Progenitor cell of endocrine pancreas (in vitro differentiated cells): ENCODE results near the gene SPATA2L. TPM values are rescaled to one million over a fixed set of nuclear protein-coding genes. Genes with fewer than 3 reads are reported as not detected.
"Not testable (repeated sequence)": the region's sequence is repeated elsewhere in the genome, so short reads cannot be mapped to it uniquely, and the experiment has no call there.

Source experiments
- DNase-seq: peaks from one replicate; pipeline ENCODE4 v3.0.0; 2021; ENCODE audit warnings: low spot score; ENCODE audit not compliant: unreplicated experiment
- H3K27ac Mint-ChIP-seq: 2 replicates; pipeline ENCODE4 v1.8.0; 2021; ENCODE audit warnings: mild to moderate bottlenecking, moderate library complexity, mixed read lengths
- H3K27me3 Mint-ChIP-seq: 2 replicates; pipeline ENCODE4 v1.8.0; 2021; ENCODE audit warnings: mixed read lengths
- H3K36me3 Mint-ChIP-seq: 2 replicates; pipeline ENCODE4 v1.8.0; 2022; ENCODE audit warnings: mixed read lengths; ENCODE audit not compliant: insufficient read depth
- H3K4me1 Mint-ChIP-seq: 2 replicates; pipeline ENCODE4 v1.8.0; 2021; ENCODE audit warnings: low read depth, mixed read lengths
- H3K4me3 Mint-ChIP-seq: 2 replicates; pipeline ENCODE4 v1.8.0; 2021; ENCODE audit warnings: low read depth, mild to moderate bottlenecking, moderate library complexity, mixed read lengths
- H3K9me3 Mint-ChIP-seq: 2 replicates; pipeline ENCODE4 v1.8.0; 2021; ENCODE audit warnings: low read depth, mixed read lengths
- total RNA-seq: library from RNA; stranded (reverse); gene quantifications from 2 replicates; pipeline ENCODE4 v1.2.1, GENCODE V29; 2021
- TF ChIP-seq, protein P1 (sequence below): fragments of 200-600 bp; sonication (generic); IDR thresholded peaks from one replicate; pipeline ENCODE4 v1.5.0; 2021; ENCODE audit warnings: antibody characterized with exemption, mild to moderate bottlenecking; ENCODE audit not compliant: unreplicated experiment

The SPATA2L gene
- total RNA-seq, 1 donor from 2014 or later, result 14.0 TPM

DNA sequence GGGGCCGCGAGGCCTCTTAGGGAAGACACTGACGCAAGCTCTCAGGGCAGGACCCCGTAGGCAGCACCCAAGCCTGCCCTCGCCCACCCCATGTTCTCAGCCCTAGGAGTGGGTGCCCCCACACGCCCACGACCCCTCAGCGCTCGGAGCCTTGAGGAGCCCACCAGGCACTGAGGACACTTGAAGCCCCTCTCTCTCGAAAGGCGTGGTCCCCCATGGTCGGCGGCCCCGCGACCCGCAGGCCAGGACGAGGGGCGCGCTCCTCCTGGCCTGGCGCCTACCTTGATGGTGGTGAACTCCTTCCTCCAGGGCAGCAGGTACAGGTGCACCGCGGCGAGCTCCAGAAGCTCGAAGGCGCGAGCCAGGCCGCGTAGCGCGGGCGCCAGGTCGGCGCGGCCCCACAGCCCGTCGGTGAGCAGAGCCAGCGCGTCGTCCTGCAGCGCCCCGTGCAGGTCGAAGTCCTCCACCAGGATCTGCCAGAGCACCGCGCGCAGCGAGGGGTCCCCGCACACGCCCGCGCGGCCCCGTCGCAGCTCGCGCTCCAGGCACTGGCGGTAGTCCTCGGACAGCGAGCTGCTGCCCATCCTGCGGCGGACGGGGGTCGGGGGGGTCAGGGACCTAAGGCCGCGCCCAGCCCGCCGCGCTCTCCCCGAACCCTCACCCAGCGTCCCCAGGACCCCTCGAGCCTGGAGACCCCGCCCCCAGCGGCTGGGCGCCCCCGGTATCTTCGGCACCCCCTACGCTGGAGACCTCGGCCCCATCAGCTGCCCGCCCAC, 668 bp downstream of the SPATA2L start:
- Mint-ChIP-seq H3K27ac (peak overlapping the region; percentile 90), H3K4me1 (peaks cover 6% of the 10 kb centered on the region), H3K9me3 (no peaks in the 10 kb centered on the region), H3K27me3 (peaks cover 5% of the 10 kb centered on the region), H3K36me3 (peaks cover 2% of the 10 kb centered on the region), H3K4me3 (peak overlapping the region; percentile 72)
- TF ChIP-seq, protein P1, sequence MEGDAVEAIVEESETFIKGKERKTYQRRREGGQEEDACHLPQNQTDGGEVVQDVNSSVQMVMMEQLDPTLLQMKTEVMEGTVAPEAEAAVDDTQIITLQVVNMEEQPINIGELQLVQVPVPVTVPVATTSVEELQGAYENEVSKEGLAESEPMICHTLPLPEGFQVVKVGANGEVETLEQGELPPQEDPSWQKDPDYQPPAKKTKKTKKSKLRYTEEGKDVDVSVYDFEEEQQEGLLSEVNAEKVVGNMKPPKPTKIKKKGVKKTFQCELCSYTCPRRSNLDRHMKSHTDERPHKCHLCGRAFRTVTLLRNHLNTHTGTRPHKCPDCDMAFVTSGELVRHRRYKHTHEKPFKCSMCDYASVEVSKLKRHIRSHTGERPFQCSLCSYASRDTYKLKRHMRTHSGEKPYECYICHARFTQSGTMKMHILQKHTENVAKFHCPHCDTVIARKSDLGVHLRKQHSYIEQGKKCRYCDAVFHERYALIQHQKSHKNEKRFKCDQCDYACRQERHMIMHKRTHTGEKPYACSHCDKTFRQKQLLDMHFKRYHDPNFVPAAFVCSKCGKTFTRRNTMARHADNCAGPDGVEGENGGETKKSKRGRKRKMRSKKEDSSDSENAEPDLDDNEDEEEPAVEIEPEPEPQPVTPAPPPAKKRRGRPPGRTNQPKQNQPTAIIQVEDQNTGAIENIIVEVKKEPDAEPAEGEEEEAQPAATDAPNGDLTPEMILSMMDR, result peak; percentile 34
- no peak for DNase-seq

DNA sequence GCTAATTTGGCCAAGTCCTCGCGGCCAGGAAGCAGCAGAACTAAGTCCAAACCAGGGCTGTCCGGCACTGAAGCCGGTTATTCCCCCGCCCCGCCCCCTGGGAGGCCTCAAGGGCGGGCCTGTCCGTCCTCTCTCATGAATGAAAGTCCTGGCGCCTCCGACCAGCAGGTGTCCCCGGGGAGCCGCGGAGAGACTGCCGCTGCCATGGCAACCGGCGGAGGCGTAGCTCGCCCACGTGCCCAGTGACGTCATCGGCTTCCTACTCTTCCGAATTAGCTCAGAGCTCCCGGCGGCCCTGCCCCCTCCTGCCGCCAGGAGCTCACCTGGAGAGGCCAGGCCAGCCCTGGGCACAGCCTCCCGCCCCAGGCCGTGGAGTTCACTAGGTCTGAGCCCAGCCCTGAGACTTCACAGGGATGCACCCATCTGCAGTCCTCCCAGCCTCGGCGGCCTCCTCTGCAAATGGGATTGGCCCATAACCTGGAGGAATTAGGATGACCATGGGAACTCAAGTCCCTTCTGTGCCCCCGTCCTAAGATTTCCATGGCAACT, 1.3 kb downstream of the SPATA2L start:
- Mint-ChIP-seq H3K36me3 (peaks cover 2% of the 10 kb centered on the region), H3K27me3 (peaks cover 3% of the 10 kb centered on the region), H3K27ac (peak overlapping the region; percentile 87), H3K4me1 (peaks cover 5% of the 10 kb centered on the region), H3K9me3 (no peaks in the 10 kb centered on the region), H3K4me3 (peak overlapping the region; percentile 72)
- peak; percentile 98 for DNase-seq
- TF ChIP-seq, protein P1, result peak; percentile 83

GRCh38 chr16:89699629-89700099, 1.8 kb downstream of the SPATA2L start:
- not testable (repeated sequence) for H3K36me3 Mint-ChIP-seq, H3K27me3 Mint-ChIP-seq, H3K4me1 Mint-ChIP-seq, DNase-seq, H3K9me3 Mint-ChIP-seq
- peak overlapping the region; percentile 72 for H3K4me3 Mint-ChIP-seq
- H3K27ac Mint-ChIP-seq, result peak overlapping the region; percentile 73

DNA sequence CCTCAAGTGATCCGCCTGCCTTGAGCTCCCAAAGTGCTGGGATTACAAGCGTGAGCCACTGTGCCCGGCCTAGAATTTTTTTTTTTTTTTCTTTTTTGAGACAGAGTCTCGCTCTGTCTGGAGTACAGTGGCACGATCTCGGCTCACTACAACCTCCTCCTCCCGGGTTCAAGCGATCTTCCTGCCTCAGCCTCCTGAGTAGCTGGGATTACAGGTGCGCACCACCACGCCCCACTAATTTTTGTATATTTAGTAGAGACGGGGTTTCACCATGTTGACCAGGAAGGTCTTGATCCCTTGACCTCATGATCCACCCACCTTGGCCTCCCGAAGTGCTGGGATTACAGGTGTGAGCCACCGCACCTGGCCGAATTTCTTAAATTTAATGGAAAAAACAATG, 2.8 kb downstream of the SPATA2L start:
- H3K27ac Mint-ChIP-seq, H3K4me3 Mint-ChIP-seq: not testable (repeated sequence)

DNA sequence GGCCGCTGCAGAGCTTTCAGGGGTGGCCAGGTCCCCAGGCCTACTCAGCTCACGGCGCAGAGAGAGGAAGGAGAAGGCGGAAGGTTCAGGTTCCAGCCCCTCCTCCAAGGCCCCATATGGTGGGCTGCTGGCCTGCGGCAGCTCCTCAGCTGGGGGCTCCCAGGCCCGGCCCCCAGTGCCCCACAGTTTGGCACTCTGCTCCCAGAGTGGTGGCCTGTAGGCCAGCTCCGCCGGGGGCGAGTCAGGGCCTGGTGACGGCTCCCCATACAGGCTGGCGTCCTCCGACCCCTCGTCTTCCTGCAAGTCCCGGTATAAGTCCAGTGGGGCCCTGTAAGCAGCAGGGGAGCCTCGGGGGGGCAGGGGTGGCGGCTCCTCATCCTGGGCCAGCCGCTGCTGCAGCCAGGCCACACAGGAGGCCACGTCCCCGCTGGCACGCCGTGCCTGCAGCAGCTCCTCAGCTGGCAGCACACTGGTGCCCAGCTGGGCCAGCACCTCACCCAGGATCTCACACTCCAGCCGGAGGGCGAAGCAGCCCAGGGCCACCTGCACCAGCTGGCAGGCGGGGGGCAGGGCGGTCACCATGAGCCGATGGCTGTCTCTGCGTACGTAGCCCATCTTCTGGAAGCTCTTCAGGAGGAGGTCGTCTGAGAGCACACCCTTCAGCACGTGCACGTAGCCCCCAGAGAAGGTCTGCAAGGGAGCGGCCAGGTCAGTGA, 3.7 kb downstream of the SPATA2L start:
- DNase-seq, result no peak
- TF ChIP-seq, protein P1, result no peak
- H3K9me3 Mint-ChIP-seq, result no peaks in the 10 kb centered on the region
- H3K4me3 Mint-ChIP-seq, result no peak overlapping the region
- no peaks in the 10 kb centered on the region for H3K27me3 Mint-ChIP-seq
- peaks cover 5% of the 10 kb centered on the region for H3K36me3 Mint-ChIP-seq
- H3K4me1 Mint-ChIP-seq, result peaks cover 5% of the 10 kb centered on the region
- no peak overlapping the region for H3K27ac Mint-ChIP-seq

More for the DNA sequence above, 2.8 kb downstream of the SPATA2L start:
- DNase-seq, H3K27me3 Mint-ChIP-seq, H3K4me1 Mint-ChIP-seq, H3K9me3 Mint-ChIP-seq, H3K36me3 Mint-ChIP-seq: not testable (repeated sequence)

DNA sequence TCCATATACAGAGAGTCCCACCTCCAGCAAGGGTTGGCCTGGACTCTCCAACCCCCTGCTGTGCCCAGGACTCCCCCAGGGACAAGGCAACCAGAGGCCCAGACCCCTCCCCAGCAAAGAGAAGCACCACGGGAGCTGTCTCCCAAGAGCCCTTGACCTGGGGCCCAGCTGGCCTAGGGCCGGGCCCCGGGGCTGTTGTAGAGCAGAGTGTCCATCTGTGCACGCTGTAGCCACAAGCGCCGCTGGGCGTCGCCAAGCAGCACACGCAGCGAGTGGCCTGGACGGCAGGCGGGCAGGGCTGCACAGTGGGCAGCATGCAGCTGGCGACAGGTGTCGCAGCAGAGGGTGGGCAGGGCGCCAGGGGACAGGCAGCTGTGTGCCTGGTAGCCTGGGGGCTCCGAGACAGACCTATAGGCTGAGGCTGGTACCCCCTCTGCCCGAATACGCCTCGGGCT, 4.3 kb downstream of the SPATA2L start:
- no peaks in the 10 kb centered on the region for H3K9me3 Mint-ChIP-seq
- no peak for DNase-seq
- peaks cover 1% of the 10 kb centered on the region for H3K4me1 Mint-ChIP-seq
- H3K27ac Mint-ChIP-seq, result no peak overlapping the region
- no peak overlapping the region for H3K4me3 Mint-ChIP-seq
- H3K36me3 Mint-ChIP-seq, result peaks cover 5% of the 10 kb centered on the region
- H3K27me3 Mint-ChIP-seq, result no peaks in the 10 kb centered on the region
- TF ChIP-seq, protein P1, result no peak
